NCI-H1105 treated with DMSO at 0.1 percent for 48 hours (cell line): ENCODE measurements around the gene CFAP70.

Experiments used
- DNase-seq: peaks from one replicate; lab custom pipeline; 2025; lab: John Stamatoyannopoulos, UW

The CFAP70 gene

DNA sequence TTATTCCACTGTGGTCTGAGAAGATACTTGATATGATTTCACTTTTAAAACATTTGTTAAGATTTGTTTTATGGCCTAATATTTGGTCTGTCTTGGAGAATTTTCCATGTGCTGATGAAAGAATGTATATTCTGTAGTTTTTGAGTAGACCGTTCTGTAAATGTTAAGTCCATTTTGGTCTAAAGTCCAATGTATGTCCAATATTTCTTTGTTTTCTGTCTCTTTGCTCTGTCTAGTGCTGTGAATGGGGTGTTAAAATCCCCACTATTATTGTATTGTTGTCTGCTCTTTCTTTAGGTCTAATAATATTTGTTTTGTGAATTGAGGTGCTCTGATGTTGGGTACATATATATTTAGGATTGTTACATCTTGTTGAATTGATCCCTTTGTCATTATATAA is 142.9 kb downstream of the CFAP70 start:
- DNase-seq: no peak

DNA sequence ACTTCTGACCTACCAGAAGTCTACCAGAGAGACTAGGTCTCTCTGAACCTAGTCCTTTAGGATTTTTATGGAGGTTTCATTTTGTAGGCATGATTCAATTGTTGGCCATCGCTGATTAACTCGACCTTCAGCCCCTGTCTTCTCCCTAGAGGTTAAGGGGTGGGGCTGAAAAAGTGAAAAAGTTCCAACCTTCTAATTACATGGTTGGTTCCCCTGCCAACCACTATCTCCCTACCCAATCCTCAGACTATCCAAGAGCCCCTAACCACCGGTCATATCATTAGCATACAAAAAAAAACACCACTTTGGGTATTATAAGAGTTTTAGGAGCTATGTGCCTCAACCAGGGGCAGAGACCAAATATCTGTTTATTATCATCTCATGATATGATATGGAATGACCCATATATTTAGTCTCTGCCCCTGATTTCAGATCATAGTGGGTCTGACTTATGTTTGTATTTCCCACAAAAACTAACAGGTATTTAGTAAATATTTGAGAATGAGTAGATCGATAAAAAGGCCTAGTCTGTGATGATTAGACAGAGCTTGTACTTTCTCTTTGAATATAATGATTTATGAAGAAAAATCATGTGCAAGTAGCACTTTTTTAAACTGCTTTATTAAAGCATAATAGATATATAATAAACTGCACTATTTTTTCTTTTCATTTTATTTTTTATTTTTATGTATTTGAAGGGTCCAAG is 147.4 kb downstream of the CFAP70 start:
- no peak for DNase-seq

DNA sequence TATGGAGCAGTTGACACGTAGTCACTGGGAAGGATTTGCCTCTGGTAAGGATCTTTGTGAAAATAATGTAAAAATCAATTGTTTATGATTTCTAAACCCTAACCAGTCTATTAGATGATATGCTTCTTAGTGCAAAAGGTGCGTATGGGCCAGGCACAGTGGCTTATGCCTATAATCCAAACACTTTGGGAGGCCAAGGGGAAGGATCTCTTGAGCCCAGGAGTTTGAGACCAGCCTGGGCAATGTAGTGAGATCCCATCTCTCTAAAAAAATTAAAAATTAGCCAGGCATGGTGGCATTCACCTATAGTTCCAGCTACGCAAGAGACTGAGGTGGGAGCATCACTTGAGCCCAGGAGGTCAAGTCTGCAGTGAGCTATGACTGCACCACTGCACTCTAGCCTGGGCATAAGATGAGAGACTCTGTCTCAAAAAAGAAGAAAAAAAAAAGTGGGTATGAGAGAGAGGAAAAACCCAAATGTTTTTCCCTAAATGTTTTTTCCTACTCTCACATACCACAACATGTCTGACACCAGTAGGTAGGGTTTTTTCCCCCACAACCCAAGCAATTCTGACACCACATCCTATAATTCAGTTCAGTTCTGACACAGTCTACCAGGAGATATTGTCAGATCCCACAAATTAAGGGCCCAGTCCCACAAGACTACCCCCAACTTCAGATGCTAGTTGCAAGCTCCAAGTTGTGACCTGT is 148.1 kb downstream of the CFAP70 start:
- no peak for DNase-seq

DNA sequence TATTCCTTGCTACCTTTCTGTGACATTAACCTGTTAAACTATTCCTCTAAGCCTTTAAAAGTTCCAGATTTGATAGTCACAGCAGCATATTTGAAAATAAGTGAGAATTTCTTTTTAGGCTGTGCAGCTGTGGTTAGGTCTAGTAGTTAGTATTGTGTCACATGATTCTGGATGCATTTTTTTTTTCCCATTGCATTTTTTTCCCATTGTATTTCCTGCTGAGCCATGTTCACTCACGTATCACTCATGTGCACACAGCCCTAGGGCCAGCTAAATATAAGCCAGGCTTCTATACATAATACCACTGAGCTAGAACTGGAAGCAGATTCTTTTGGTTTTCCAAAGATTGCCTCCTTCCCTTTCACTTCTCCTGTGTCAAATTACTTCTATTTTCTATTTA is 149.0 kb downstream of the CFAP70 start:
- DNase-seq: no peak

DNA sequence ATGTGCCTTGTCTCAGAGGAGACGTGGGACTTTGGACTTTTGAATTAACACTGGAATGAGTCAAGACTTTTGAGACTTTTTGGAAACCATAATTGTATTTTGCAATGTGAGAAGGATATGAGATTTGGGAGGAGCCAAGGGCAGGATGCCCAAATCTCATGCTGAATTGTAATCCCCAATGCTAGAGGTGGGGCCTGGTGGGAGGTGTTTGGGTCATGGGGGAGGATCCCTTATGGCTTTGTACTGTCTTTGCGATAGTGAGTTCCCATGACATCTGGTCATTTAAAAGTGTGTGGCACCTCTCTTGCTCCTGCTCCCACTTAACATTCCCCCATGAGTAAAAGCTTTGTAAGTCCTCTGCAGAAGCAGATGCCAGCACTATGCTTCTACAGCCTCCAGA is 150.8 kb downstream of the CFAP70 start:
- no peak for DNase-seq

DNA sequence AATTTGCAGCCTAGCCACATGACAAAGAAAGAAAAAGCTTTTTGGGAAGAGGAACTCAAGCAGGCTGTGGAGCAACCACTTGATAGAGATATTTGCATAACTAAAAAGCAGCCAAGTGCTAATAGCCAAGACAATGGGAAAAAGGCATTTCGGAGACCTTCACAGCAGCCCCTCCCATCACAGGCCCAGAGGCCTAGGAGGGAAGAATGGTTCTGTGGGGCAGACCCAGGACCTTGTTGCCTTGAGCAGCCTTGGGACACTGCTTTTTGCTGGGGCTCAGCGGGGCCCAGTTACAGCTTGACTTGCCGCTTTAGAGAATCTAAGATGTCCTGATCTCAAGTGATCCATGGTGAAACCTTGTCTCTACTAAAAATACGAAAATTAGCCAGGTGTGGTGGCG is 152.3 kb downstream of the CFAP70 start:
- no peak for DNase-seq

DNA sequence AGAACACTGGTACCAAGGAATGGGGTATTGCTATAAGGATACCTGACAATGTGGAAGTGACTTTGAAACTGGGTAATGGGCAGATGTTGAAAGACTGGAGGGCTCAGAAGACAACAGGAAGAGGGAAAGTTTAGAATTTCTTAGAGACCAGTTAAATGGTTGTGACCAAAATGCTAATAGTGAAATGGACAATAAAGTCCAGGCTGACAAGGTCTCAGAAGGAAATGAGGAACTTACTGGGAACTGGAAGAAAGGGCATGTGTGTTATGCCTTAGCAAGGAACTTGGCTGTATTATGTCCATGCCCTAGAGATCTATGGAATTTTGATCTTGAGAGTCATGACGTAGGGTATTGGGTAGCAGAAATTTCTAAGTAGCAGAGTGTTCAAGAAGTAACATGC is 152.8 kb downstream of the CFAP70 start:
- no peak for DNase-seq

DNA sequence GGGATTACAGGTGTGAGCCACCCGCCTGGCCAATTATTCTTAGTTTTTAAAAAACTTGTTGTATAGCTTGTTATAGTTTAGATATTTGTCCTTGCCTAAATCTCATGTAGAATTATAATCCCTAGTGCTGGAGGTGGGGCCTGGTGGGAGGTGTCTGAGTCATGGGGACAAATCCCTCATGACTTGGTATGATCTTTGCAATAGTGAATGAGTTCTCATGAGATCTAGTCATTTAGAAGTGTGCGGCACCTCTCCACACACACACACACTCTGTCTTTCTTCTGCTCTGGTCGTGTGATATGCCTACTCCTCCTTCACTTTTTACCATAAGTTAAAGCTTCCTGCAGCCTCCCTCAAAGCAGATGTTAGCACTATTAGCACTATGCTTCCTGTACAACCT is 153.6 kb downstream of the CFAP70 start:
- DNase-seq: no peak
